ENCODE data around the gene MBTPS1. TPM values are rescaled to one million over a fixed set of nuclear protein-coding genes. Genes with fewer than 3 reads are reported as not detected.

The MBTPS1 gene
- total RNA-seq, 1 experiment from 2014 or later = 46.9 TPM

DNA sequence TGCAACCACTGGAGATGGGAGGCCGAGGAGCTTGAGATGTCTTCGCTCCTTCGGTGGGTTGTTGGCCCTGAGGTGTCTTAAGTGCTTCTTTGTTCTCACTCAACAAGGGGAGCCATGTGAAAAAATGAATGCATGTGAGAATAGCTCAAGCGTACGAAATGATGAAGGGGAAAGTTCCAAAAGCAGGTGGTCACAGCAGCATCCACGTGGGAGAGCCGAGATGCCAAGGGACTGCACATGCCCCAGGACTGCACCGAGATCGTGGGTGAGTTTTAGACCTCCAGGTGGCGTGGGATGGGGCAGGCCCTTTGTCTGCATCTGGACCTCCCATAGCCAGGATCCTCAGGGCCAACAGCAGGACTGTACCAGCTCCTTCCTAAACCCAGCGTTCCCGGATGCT lies 82.2 kb downstream of the MBTPS1 start (continued):
- TF ChIP-seq, protein P1, sequence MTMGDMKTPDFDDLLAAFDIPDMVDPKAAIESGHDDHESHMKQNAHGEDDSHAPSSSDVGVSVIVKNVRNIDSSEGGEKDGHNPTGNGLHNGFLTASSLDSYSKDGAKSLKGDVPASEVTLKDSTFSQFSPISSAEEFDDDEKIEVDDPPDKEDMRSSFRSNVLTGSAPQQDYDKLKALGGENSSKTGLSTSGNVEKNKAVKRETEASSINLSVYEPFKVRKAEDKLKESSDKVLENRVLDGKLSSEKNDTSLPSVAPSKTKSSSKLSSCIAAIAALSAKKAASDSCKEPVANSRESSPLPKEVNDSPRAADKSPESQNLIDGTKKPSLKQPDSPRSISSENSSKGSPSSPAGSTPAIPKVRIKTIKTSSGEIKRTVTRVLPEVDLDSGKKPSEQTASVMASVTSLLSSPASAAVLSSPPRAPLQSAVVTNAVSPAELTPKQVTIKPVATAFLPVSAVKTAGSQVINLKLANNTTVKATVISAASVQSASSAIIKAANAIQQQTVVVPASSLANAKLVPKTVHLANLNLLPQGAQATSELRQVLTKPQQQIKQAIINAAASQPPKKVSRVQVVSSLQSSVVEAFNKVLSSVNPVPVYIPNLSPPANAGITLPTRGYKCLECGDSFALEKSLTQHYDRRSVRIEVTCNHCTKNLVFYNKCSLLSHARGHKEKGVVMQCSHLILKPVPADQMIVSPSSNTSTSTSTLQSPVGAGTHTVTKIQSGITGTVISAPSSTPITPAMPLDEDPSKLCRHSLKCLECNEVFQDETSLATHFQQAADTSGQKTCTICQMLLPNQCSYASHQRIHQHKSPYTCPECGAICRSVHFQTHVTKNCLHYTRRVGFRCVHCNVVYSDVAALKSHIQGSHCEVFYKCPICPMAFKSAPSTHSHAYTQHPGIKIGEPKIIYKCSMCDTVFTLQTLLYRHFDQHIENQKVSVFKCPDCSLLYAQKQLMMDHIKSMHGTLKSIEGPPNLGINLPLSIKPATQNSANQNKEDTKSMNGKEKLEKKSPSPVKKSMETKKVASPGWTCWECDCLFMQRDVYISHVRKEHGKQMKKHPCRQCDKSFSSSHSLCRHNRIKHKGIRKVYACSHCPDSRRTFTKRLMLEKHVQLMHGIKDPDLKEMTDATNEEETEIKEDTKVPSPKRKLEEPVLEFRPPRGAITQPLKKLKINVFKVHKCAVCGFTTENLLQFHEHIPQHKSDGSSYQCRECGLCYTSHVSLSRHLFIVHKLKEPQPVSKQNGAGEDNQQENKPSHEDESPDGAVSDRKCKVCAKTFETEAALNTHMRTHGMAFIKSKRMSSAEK (CRISPR knock-in tag; IDR thresholded peaks at IDR 0.05; ENCODE audit: borderline replicate concordance) = no peak
- no peak for TF ChIP-seq PRRX2 (CRISPR knock-in tag; IDR thresholded peaks at IDR 0.05)
- TF ChIP-seq E2F1 (CRISPR knock-in tag; IDR thresholded peaks at IDR 0.05) = no peak

- ChIA-PET CTCF (interaction anchor here (1.3 to 2.6 kb wide), 2 partner anchors 9 to 77 kb away, joined by 6 to 7 read pairs; partner anchors contain the start of gene SLC38A8), POLR2A (no interaction called here)
- no peak overlapping the region for H3K27ac Mint-ChIP-seq
- H3K27me3 Mint-ChIP-seq (ENCODE audit: low read depth) = peaks cover 4% of the 10 kb centered on the region; the same call in 1 of the 2 replicates
- DNase-seq (ENCODE audit: low spot score) (no peak), ATAC-seq (no peak)
- 0 out of 2 replicates have a peak, but pooled peaks cover 3% of the 10 kb centered on the region for H3K36me3 Mint-ChIP-seq
- 0 out of 2 replicates have a peak, but pooled peaks cover 3% of the 10 kb centered on the region for H3K4me1 Mint-ChIP-seq
- H3K9me3 Mint-ChIP-seq = peaks cover 17% of the 10 kb centered on the region
- no peak for TF ChIP-seq NFYB (CRISPR knock-in tag; conservative IDR thresholded peaks at IDR 0.05; ENCODE audit: low read depth)
- H3K4me3 Mint-ChIP-seq = no peak overlapping the region
Measured at GRCh38 chr16:84033251-84034195, 83.2 kb downstream of the MBTPS1 start.

DNA sequence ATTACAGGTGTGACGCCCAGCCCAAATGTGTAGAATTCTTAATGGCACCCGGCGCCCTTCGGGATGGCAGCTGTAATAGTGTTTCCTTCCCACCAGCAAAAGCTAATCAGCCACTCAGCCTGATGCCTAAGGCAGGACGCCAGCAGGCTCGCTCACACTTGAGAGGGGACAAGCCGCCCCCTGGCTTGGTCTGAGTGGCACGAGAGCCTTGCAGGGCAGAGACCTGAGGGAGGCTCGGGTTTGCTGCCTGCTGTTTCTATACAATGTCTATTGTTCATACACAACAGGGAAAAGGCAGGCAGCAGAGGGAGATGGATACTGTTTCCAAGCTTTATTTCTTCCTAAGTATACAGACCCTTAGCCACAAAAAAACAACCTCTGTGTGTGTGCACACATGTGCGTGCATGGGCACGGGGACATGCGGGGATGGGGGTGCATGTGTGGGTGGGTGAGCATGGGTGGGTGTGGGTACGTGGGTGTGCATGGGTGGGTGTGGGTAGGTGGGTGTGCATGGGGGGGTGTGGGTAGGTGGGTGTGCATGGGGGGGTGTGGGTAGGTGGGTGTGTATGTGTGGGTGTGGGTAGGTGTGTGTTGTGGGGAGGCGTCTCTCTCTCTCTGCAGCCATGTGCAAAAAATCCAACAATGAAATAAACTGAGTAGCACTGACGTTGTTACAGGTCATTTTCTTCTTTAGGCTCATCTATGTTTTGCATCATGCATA lies 84.1 kb downstream of the MBTPS1 start:
- ChIA-PET POLR2A (no interaction called here), CTCF (interaction anchor here (1.3 to 2.6 kb wide), 2 partner anchors 10 to 76 kb away, joined by 6 to 7 read pairs; partner anchors contain the start of gene SLC38A8)
- ATAC-seq = peak; percentile 41
- Mint-ChIP-seq H3K27me3 (ENCODE audit: low read depth) (peaks cover 4% of the 10 kb centered on the region; the same call in 1 of the 2 replicates), H3K4me3 (no peak overlapping the region), H3K36me3 (0 out of 2 replicates have a peak, but pooled peaks cover 3% of the 10 kb centered on the region), H3K9me3 (peaks cover 17% of the 10 kb centered on the region), H3K4me1 (0 out of 2 replicates have a peak, but pooled peaks cover 3% of the 10 kb centered on the region), H3K27ac (no peak overlapping the region)
- TF ChIP-seq ELF4 (CRISPR knock-in tag; IDR thresholded peaks at IDR 0.05; ENCODE audit: low read depth) (no peak), ZBTB43 (CRISPR knock-in tag; IDR thresholded peaks at IDR 0.05) (no peak), SOX15 (CRISPR knock-in tag; IDR thresholded peaks at IDR 0.05) (no peak), TEAD4 (CRISPR knock-in tag; IDR thresholded peaks at IDR 0.05) (no peak), NR3C1 (CRISPR knock-in tag; conservative IDR thresholded peaks at IDR 0.05; ENCODE audit: low read depth) (no peak), CREM (CRISPR knock-in tag; IDR thresholded peaks at IDR 0.05) (no peak), NR1H2 (CRISPR knock-in tag; IDR thresholded peaks at IDR 0.05) (no peak), EMX1 (CRISPR knock-in tag; IDR thresholded peaks at IDR 0.05) (no peak), E2F5 (CRISPR knock-in tag; IDR thresholded peaks at IDR 0.05) (no peak), ZNF121 (CRISPR knock-in tag; IDR thresholded peaks at IDR 0.05) (no peak), CREB1 (CRISPR knock-in tag; IDR thresholded peaks at IDR 0.05) (no peak)
- TF ChIP-seq, protein P2, sequence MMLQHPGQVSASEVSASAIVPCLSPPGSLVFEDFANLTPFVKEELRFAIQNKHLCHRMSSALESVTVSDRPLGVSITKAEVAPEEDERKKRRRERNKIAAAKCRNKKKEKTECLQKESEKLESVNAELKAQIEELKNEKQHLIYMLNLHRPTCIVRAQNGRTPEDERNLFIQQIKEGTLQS (CRISPR knock-in tag; conservative IDR thresholded peaks at IDR 0.05) = no peak
- no peak for DNase-seq (ENCODE audit: low spot score)
